Cortex of kidney (tissue), 1 donor: ENCODE data around the gene IRF5.
"Not testable (repeated sequence)": the region's sequence is repeated elsewhere in the genome, so short reads cannot be mapped to it uniquely, and the experiment has no call there.

Experiments
- DNase-seq: peaks from one replicate; lab custom pipeline; 2025; lab: John Stamatoyannopoulos, UW

The IRF5 gene

DNA sequence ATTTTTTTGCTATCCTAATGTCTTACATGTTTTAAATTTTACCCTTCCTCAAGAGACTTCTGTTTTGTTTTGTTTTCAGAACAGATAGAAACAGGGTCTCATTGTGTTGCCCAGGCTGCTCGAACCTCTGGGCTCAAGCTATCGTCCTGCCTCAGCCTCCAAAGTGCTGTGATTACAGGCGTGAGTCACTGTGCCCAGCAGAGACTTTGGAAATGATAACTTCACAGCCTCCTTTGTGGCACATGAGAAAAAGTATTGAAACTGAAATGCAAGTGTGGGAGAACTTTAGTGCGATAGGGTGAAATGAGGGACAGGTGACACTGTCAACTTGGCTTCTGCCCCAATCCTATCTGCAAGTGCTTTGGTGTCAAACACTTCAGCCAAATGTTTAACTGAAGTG is 21.6 kb downstream of the IRF5 start:
- DNase-seq: no peak

DNA sequence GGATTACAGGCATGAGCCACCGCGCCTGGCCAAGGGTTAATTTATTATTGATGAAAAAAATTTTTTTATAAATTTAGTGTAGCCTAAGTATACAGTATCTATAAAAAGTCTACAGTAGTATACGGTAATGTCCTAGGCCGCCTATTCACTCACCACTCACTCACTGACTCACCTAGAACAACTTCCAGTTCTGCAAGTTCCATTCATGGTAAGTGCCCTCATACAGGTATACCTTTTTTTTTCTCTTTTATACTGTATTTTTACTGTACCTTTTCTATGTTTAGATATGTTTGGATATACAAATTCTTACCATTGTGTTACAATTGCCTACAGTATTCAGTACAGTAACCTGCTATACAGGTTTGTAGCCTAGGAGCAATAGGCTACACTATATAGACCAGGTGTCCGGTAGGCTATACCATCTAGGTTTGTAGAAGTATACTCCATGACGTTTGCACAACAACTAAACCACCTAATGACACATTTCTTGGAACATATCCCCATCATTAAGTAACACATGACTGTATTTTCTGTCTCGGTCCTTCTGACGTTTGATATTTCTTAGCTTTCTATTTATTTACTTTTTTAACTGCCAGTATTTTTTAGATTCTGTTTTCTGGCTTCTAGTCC is 23.4 kb downstream of the IRF5 start:
- no peak for DNase-seq

- DNase-seq: no peak
Measured at GRCh38 chr7:128962899-128963298, 25.2 kb downstream of the IRF5 start.

DNA sequence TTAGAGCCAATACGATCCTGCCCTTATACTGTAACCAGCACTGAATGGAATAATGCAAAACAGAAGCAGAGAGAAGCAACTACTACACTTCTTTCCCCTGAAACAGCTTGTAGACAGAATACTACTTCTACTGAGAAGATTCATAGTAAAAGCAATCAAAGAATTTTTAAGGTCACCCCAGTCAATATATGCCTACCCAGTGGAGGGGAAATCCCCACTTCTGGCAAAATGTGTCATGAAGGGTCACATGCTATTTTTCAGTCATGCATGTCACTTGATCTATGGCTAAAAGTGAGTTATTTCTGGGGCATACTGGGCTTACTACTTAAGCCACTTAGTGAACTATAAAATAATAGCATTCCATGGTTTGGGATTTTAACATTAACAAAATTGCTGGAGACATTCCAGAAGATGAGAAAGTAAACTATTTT is 25.6 kb downstream of the IRF5 start:
- no peak for DNase-seq

- no peak for DNase-seq
Measured at GRCh38 chr7:128968624-128969023, 30.9 kb downstream of the IRF5 start.

DNA sequence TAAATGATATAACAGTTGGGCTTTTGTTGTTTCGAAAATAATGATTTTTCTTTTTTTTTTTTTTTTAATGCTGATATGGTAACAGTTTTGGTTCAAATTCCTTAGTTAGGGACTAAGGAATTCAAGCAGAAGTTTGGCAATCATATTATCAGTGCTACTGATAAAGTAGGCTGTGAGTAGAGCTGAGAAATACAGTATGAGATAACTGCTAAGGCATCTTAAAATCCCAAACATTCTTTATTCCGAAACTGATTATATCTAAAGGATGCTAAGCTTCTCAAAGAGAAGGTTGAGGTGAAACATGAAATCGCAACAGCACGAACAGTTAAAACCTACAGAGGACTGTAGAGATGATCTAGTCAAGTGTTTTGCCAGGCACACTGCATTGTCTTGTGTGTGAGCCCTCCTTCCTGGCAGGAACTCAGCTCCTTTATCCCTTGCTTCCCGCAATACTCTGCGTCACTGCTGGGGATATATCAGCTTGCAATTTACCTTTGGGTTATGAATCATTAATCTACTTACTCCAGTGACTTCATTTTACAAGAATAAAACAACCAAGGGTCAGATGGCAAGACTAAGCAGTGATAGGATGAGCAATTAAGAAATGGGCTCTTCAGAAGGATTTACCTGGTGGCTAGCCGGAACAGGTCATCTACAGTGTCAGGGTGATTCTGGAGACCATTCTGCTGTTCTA is 36.7 kb downstream of the IRF5 start:
- no peak for DNase-seq

GRCh38 chr7:128982105-128982504 is 44.4 kb downstream of the IRF5 start:
- no peak for DNase-seq

GRCh38 chr7:128985660-128986059 is 47.9 kb downstream of the IRF5 start:
- DNase-seq: no peak

GRCh38 chr7:128986609-128987008 is 48.9 kb downstream of the IRF5 start:
- no peak for DNase-seq

GRCh38 chr7:128988372-128988771 is 50.6 kb downstream of the IRF5 start:
- DNase-seq: no peak

DNA sequence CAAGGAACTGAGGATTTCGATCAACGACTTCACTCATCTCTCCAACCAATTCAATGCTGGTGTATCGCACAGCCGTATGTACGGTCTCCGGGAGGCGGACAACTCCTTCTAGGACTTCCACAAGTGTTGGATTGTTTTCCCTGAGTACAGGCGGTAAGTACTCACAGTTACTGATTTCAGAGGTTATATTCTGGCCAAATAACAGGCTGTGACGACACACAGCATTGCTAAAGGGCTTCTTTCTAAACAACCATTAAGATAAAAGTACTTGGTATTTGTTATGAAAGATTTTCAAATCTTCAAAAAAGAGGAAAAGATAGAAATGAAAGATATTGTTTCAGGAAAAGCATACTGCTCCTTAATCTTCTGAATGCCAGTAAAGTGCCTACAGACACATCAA is 52.2 kb downstream of the IRF5 start:
- no peak for DNase-seq

DNA sequence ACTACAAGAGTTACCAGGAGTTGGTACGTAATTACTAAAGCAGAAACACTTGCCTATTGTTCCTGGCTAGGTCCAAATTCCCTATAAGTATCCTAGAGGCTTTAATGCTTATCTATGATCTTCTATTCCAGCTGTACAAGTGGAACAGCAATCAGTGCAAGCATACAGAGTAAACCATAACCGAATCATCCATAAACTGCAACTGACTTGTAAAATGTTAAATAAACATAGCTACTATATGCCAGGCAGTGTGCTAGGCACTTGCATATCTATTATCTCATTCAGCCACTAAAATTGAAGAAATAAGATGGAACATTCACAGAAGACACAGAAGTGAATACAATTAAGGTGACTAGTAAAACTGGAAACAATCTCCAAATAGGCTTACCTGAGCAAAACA is 55.7 kb downstream of the IRF5 start:
- no peak for DNase-seq

DNA sequence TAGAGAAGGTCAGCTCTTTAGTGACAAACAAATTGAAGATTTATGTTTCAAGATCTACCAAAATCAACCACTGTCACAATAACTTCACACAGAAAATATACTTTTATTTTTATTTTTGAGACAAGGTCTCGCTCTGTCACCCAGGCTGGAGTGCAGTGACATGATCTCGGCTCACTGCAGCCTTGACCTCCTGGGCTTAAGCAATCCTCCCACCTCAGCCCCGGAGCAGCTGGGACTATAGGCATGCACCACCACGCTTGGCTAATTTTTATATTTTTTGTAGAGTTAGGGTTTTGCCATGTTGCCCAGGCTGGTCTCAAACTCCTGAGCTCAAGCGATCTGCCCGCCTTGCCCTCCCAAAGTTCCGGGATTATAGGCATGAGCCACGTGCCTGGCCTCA is 56.8 kb downstream of the IRF5 start:
- DNase-seq: not testable (repeated sequence)

- no peak for DNase-seq
Measured at GRCh38 chr7:128997181-128997580, 59.5 kb downstream of the IRF5 start.
